Measurements from ENCODE around the gene SLC43A3. TPM values are rescaled to one million over a fixed set of nuclear protein-coding genes. Genes with fewer than 3 reads are reported as not detected.

SLC43A3 gene
- total RNA-seq, 1 experiment from 2014 or later, result 127 TPM

- H3K9me3 Mint-ChIP-seq (ENCODE audit: low read depth, unreplicated experiment), result no peaks in the 10 kb centered on the region
- H3K36me3 Mint-ChIP-seq (ENCODE audit: insufficient read depth, unreplicated experiment), result peaks cover 66% of the 10 kb centered on the region
- peaks cover 37% of the 10 kb centered on the region for H3K4me1 Mint-ChIP-seq (ENCODE audit: low read depth, unreplicated experiment)
- no peak overlapping the region for H3K27ac Mint-ChIP-seq (ENCODE audit: unreplicated experiment)
- H3K4me3 Mint-ChIP-seq (ENCODE audit: low read depth, unreplicated experiment), result no peak overlapping the region
- CTCF ChIA-PET, result no interaction called here
- BruUV-seq (replicated peaks), result no TSS peak
- no peak for TF ChIP-seq CTCF (IDR thresholded peaks at IDR 0.05; ENCODE audit: unreplicated experiment)
- H3K27me3 Mint-ChIP-seq (ENCODE audit: unreplicated experiment), result no peaks in the 10 kb centered on the region
- intact Hi-C loops (cut with micrococcal nuclease; ENCODE audit: unreplicated experiment), result no loop called here
- no peak for DNase-seq
Measured at GRCh38 chr11:57422669-57423068, 4.3 kb downstream of the SLC43A3 start.

GRCh38 chr11:57421805-57422204 is 5.1 kb downstream of the SLC43A3 start:
- CTCF ChIA-PET, result no interaction called here
- no peak overlapping the region for H3K27ac Mint-ChIP-seq (ENCODE audit: unreplicated experiment)
- intact Hi-C loops (cut with micrococcal nuclease; ENCODE audit: unreplicated experiment), result no loop called here
- H3K4me1 Mint-ChIP-seq (ENCODE audit: low read depth, unreplicated experiment), result peaks cover 28% of the 10 kb centered on the region
- H3K27me3 Mint-ChIP-seq (ENCODE audit: unreplicated experiment), result no peaks in the 10 kb centered on the region
- no peak overlapping the region for H3K4me3 Mint-ChIP-seq (ENCODE audit: low read depth, unreplicated experiment)
- DNase-seq, result no peak
- H3K9me3 Mint-ChIP-seq (ENCODE audit: low read depth, unreplicated experiment), result no peaks in the 10 kb centered on the region
- H3K36me3 Mint-ChIP-seq (ENCODE audit: insufficient read depth, unreplicated experiment), result peaks cover 63% of the 10 kb centered on the region
- no peak for TF ChIP-seq CTCF (IDR thresholded peaks at IDR 0.05; ENCODE audit: unreplicated experiment)
- no TSS peak for BruUV-seq (replicated peaks)

GRCh38 chr11:57421066-57421465 is 5.9 kb downstream of the SLC43A3 start:
- Mint-ChIP-seq H3K27me3 (ENCODE audit: unreplicated experiment) (no peaks in the 10 kb centered on the region), H3K4me3 (ENCODE audit: low read depth, unreplicated experiment) (no peak overlapping the region), H3K36me3 (ENCODE audit: insufficient read depth, unreplicated experiment) (peaks cover 55% of the 10 kb centered on the region), H3K27ac (ENCODE audit: unreplicated experiment) (no peak overlapping the region), H3K4me1 (ENCODE audit: low read depth, unreplicated experiment) (peaks cover 21% of the 10 kb centered on the region), H3K9me3 (ENCODE audit: low read depth, unreplicated experiment) (no peaks in the 10 kb centered on the region)
- no peak for TF ChIP-seq CTCF (IDR thresholded peaks at IDR 0.05; ENCODE audit: unreplicated experiment)
- intact Hi-C loops (cut with micrococcal nuclease; ENCODE audit: unreplicated experiment), result no loop called here
- CTCF ChIA-PET, result no interaction called here
- DNase-seq, result no peak
- BruUV-seq (replicated peaks), result no TSS peak

- H3K9me3 Mint-ChIP-seq (ENCODE audit: low read depth, unreplicated experiment), result no peaks in the 10 kb centered on the region
- H3K4me1 Mint-ChIP-seq (ENCODE audit: low read depth, unreplicated experiment), result peaks cover 17% of the 10 kb centered on the region
- H3K27me3 Mint-ChIP-seq (ENCODE audit: unreplicated experiment), result no peaks in the 10 kb centered on the region
- TF ChIP-seq CTCF (IDR thresholded peaks at IDR 0.05; ENCODE audit: unreplicated experiment), result no peak
- H3K36me3 Mint-ChIP-seq (ENCODE audit: insufficient read depth, unreplicated experiment), result peaks cover 55% of the 10 kb centered on the region
- CTCF ChIA-PET, result no interaction called here
- no TSS peak for BruUV-seq (replicated peaks)
- H3K27ac Mint-ChIP-seq (ENCODE audit: unreplicated experiment), result no peak overlapping the region
- intact Hi-C loops (cut with micrococcal nuclease; ENCODE audit: unreplicated experiment), result no loop called here
- no peak for DNase-seq
- H3K4me3 Mint-ChIP-seq (ENCODE audit: low read depth, unreplicated experiment), result no peak overlapping the region
Measured at GRCh38 chr11:57419146-57419545, 7.8 kb downstream of the SLC43A3 start.

Measured in Calu3 (cell line).